Activated B cell treated with CpG ODN at 0.5 μM for 24 hours (primary cell): Measurements from ENCODE around the gene CRK. TPM values are rescaled to one million over a fixed set of nuclear protein-coding genes. Genes with fewer than 3 reads are reported as not detected.

Experiments used
- ATAC-seq: fragments of 200-7000 bp; cut with Tn5 transposase; one replicate; pipeline ENCODE4 v1.10.0; 2021; ENCODE audit warnings: low read depth, mild to moderate bottlenecking, moderate library complexity
- CTCF ChIA-PET: fragments of 350-600 bp; sonication (Branson Sonifier 250); formaldehyde crosslinking; loops from one replicate; lab custom pipeline; 2021; ENCODE audit warnings: antibody characterized with exemption; lab: Charles Lee
- POLR2A ChIA-PET: fragments of 350-600 bp; sonication (Branson Sonifier 250); formaldehyde crosslinking; loops from one replicate; lab custom pipeline; 2021; ENCODE audit warnings: antibody characterized with exemption; lab: Charles Lee
- DNase-seq: peaks from one replicate; pipeline ENCODE4 v3.0.0; 2022
- H3K27ac Mint-ChIP-seq: one replicate; pipeline ENCODE4 v1.8.0; 2020; ENCODE audit warnings: mixed read lengths
- H3K27me3 Mint-ChIP-seq: one replicate; pipeline ENCODE4 v1.8.0; 2021; ENCODE audit warnings: mixed read lengths
- H3K36me3 Mint-ChIP-seq: one replicate; pipeline ENCODE4 v1.8.0; 2021; ENCODE audit warnings: low read depth, mixed read lengths
- H3K4me1 Mint-ChIP-seq: one replicate; pipeline ENCODE4 v1.8.0; 2021; ENCODE audit warnings: mixed read lengths
- H3K4me3 Mint-ChIP-seq: one replicate; pipeline ENCODE4 v1.8.0; 2020; ENCODE audit warnings: mild to moderate bottlenecking, mixed read lengths
- H3K9me3 Mint-ChIP-seq: one replicate; pipeline ENCODE4 v1.8.0; 2020; ENCODE audit warnings: mixed read lengths
- intact Hi-C: fragments of 100-400 bp; cut with micrococcal nuclease; formaldehyde crosslinking; loops from one replicate; pipeline ENCODE4 v1.15.1; 2024
- total RNA-seq: library from RNA; stranded (reverse); gene quantifications from 2 replicates; pipeline ENCODE4 v1.2.3, GENCODE V29; 2022
- TF ChIP-seq, protein P1 (sequence below): fragments of 200-600 bp; IDR thresholded peaks from one replicate; pipeline ENCODE4 v1.8.0; 2022; ENCODE audit warnings: antibody characterized with exemption, mild to moderate bottlenecking

CRK gene
- total RNA-seq, 1 donor from 2014 or later, result 29.1 TPM

DNA sequence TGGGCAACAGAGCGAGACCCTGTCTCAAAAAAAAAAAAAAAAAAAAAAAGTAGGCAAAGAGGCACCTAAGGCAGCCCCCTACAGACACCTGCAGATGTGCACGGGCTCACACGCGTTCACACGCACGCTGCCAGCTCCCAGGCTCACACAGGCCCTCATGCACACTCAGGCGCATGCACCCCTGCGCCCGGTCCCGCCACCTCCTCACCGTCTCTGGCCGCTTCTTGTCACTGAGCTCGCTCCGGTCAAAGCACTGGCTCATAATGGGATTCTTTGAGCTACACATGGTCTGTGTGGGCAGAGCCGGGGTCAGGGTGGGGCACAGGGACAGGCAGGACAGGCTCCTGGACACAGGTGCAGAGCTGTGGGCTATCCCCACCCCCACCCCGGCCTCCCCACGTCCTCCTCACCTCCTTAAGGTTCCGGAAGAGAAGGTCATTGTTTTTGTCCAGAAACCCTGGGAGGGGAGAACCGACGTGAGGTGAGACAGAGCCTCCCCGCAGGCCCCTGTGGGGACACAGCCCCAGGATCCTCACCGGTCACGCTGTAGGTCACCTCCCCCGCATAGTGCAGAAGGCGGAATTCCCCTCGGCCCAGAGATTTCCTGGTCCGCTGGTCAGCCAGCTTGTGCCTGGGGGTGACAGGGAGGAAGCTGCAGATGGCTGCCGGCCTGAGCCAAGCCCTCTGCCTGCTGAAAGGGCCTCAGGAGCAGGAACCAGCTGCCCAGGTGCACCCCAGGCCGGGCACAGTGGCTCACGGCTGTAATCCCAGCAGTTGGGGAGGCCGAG, 18.6 kb upstream of the CRK start:
- intact Hi-C loops, result loop anchor here (1.0 to 5.0 kb wide), 4 partner anchors 11 to 107 kb away; partner anchors contain the start of gene CRK
- TF ChIP-seq, protein P1, sequence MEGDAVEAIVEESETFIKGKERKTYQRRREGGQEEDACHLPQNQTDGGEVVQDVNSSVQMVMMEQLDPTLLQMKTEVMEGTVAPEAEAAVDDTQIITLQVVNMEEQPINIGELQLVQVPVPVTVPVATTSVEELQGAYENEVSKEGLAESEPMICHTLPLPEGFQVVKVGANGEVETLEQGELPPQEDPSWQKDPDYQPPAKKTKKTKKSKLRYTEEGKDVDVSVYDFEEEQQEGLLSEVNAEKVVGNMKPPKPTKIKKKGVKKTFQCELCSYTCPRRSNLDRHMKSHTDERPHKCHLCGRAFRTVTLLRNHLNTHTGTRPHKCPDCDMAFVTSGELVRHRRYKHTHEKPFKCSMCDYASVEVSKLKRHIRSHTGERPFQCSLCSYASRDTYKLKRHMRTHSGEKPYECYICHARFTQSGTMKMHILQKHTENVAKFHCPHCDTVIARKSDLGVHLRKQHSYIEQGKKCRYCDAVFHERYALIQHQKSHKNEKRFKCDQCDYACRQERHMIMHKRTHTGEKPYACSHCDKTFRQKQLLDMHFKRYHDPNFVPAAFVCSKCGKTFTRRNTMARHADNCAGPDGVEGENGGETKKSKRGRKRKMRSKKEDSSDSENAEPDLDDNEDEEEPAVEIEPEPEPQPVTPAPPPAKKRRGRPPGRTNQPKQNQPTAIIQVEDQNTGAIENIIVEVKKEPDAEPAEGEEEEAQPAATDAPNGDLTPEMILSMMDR, result no peak
- peaks cover 67% of the 10 kb centered on the region for H3K36me3 Mint-ChIP-seq
- H3K27ac Mint-ChIP-seq, result peak overlapping the region; percentile 79
- H3K4me3 Mint-ChIP-seq, result peak overlapping the region; percentile 70
- peak; percentile 58 for DNase-seq
- POLR2A ChIA-PET, result interaction anchor here (0.5 to 3.3 kb wide), 13 partner anchors 9 to 497 kb away, joined by 3 to 30 read pairs (median 5); partner anchors contain the start of genes CRK, INPP5K, MYO1C and YWHAE
- peak; percentile 64 for ATAC-seq
- peaks cover 56% of the 10 kb centered on the region for H3K4me1 Mint-ChIP-seq
- no peaks in the 10 kb centered on the region for H3K9me3 Mint-ChIP-seq
- CTCF ChIA-PET, result interaction anchor here (0.9 kb wide), 1 partner anchor 110 kb away, joined by 4 read pairs; no protein-coding TSS in a partner anchor
- no peaks in the 10 kb centered on the region for H3K27me3 Mint-ChIP-seq

DNA sequence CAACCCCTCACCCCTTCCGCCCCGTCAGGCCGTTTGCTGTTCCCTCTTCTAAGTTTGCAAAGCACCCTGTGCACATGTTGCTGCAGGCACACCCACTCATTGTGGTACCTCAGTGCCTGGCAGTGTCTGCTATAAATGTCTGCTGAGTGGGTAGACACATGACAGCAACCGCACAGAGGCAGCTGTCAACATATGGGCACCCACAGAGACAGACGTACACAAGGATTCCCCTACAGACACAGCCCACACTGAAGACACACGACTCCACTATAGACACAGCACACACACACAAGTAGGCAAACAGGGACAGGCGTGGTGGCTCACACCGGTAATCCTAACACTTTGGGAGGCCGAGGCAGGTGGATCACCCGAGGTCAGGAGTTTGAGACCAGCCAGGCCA, 17.8 kb upstream of the CRK start:
- no peaks in the 10 kb centered on the region for H3K9me3 Mint-ChIP-seq
- peak overlapping the region; percentile 62 for H3K27ac Mint-ChIP-seq
- intact Hi-C loops, result loop anchor here (1.0 to 5.0 kb wide), 4 partner anchors 11 to 107 kb away; partner anchors contain the start of gene CRK
- ATAC-seq (peak; percentile 53), DNase-seq (no peak)
- peaks cover 56% of the 10 kb centered on the region for H3K4me1 Mint-ChIP-seq
- H3K27me3 Mint-ChIP-seq, result no peaks in the 10 kb centered on the region
- peak overlapping the region; percentile 52 for H3K4me3 Mint-ChIP-seq
- H3K36me3 Mint-ChIP-seq, result peaks cover 69% of the 10 kb centered on the region
- POLR2A ChIA-PET, result interaction anchor here (0.5 to 3.3 kb wide), 6 partner anchors 11 to 99 kb away, joined by 3 to 30 read pairs (median 16); partner anchors contain the start of genes INPP5K and MYO1C
- TF ChIP-seq, protein P1, result no peak
- CTCF ChIA-PET, result no interaction called here

DNA sequence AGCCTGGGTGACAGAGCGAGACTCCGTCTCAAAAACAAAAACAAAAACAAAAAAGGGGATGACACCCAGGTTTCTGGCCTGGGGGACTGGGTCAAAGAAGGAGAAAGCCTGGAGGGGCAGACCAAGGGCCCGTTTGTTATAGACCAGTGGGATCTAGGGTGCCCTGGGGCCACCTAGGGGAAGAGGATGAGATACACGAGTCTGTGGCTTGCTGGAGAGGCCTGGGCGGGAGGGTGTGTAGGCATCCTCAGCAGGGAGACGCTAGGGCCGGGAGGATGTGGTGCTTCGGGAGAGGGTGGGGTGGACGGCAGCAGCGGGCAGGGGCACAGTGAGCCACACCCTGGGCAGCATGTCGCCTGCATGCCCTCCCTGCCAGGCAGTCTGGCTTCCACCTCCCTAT, 17.1 kb upstream of the CRK start:
- no peak overlapping the region for H3K27ac Mint-ChIP-seq
- H3K36me3 Mint-ChIP-seq, result peaks cover 69% of the 10 kb centered on the region
- DNase-seq (no peak), ATAC-seq (no peak)
- POLR2A ChIA-PET, result interaction anchor here (1.1 to 3.3 kb wide), 4 partner anchors 10 to 43 kb away, joined by 3 to 27 read pairs (median 8); partner anchors contain the start of gene INPP5K
- no peaks in the 10 kb centered on the region for H3K27me3 Mint-ChIP-seq
- H3K4me3 Mint-ChIP-seq, result no peak overlapping the region
- TF ChIP-seq, protein P1, result no peak
- peaks cover 56% of the 10 kb centered on the region for H3K4me1 Mint-ChIP-seq
- intact Hi-C loops, result loop anchor here (5.0 kb wide), 1 partner anchor 106 kb away; no protein-coding TSS in a partner anchor
- CTCF ChIA-PET, result no interaction called here
- no peaks in the 10 kb centered on the region for H3K9me3 Mint-ChIP-seq

DNA sequence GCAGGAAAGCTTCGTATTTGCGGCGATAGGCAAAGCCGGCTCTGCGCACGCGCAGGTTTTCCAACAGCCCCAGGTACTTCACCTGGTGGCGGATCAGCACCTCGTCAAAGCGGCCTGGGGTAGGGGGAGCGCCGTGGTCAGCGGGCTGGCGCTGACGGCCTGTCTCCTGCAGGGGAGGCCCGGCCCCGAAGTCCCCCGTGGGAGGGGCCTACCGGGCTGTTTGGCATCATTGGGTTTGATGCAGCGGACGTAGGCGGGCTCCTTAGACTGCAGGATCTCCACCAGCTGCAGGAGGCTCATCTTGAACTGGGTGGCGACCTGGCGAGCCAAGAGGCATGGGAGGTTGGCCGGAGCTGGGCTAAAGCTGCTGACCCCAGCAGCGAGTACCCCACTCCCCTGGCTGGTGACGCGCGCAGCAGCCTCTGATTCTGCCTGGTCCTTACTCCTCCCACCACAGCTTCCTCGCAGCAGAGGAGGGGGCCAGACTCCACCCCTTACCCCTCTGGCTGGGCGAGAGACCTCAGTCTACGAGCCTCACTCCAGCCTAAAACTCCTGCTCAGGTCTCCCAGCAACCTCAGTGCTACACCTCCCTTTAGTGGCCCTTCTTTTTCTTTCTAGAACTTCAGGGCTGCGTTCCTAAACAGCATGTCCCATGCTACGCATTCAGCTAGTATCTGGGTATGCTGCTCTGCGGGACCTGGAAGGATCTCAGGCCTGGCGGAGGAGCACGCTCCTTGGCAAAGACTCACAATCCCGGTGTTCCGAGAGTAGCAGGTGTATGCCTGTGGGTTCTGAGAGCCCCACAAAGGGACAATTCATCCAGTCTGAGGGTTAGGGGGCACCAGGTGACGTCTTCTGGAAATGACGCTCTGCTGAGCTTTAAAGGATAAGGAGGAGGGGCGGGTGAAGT, 16.1 kb upstream of the CRK start:
- CTCF ChIA-PET, result no interaction called here
- intact Hi-C loops, result loop anchor here (5.0 kb wide), 1 partner anchor 105 kb away; no protein-coding TSS in a partner anchor
- POLR2A ChIA-PET, result interaction anchor here (0.5 to 1.4 kb wide), 4 partner anchors 13 to 98 kb away, joined by 3 to 5 read pairs (median 3); no protein-coding TSS in a partner anchor
- Mint-ChIP-seq H3K36me3 (peaks cover 64% of the 10 kb centered on the region), H3K4me3 (no peak overlapping the region), H3K27ac (no peak overlapping the region), H3K27me3 (no peaks in the 10 kb centered on the region), H3K9me3 (no peaks in the 10 kb centered on the region), H3K4me1 (peaks cover 54% of the 10 kb centered on the region)
- DNase-seq (no peak), ATAC-seq (no peak)
- TF ChIP-seq, protein P1, result no peak
